H1 (cell line): ENCODE results near the gene KBTBD2. TPM values are rescaled to one million over a fixed set of nuclear protein-coding genes. Genes with fewer than 3 reads are reported as not detected.

ENCODE experiments used
- CTCF ChIA-PET: fragments of 300-600 bp; sonication (Branson Sonifier 250); formaldehyde crosslinking; loops from one replicate; lab custom pipeline; 2021; ENCODE audit not compliant: partially characterized antibody; lab: Charles Lee
- POLR2A ChIA-PET: fragments of 300-600 bp; sonication (Branson Sonifier 250); formaldehyde crosslinking; loops from one replicate; lab custom pipeline; 2021; ENCODE audit warnings: inconsistent platforms; ENCODE audit not compliant: partially characterized antibody; lab: Charles Lee
- DNase-seq, 2 experiments: peaks; one replicate each; pipeline versions ENCODE4 v3.0.0 to v3.0.0-alpha.2; 2010 to 2022; ENCODE audit warnings: low spot score in 2 of 2, low read depth in 1 of 2, mixed read lengths in 1 of 2
- FAIRE-seq: peaks from 2 replicates; lab custom pipeline; 2011; peaks lifted over from hg19 to GRCh38; lab: Jason Lieb, UNC
- H2AFZ ChIP-seq: 2 replicates; pipeline ENCODE4 v1.8.1; 2012; ENCODE audit warnings: low read length, inconsistent platforms
- H2AK5ac ChIP-seq: 2 replicates; pipeline ENCODE4 v1.6.1; 2013; ENCODE audit warnings: low read depth, low read length
- H2BK120ac ChIP-seq: replicated peaks from 2 replicates; pipeline ENCODE3; 2013; ENCODE audit warnings: low read depth, low read length, inconsistent platforms
- H2BK12ac ChIP-seq: 2 replicates; pipeline ENCODE4 v1.6.1; 2013; ENCODE audit warnings: low read depth, low read length
- H2BK15ac ChIP-seq: 2 replicates; pipeline ENCODE4 v1.6.1; 2013; ENCODE audit warnings: low read length
- H2BK20ac ChIP-seq: 2 replicates; pipeline ENCODE4 v1.6.1; 2013; ENCODE audit warnings: low read length
- H2BK5ac ChIP-seq: 2 replicates; pipeline ENCODE4 v1.6.1; 2013; ENCODE audit warnings: low read depth, low read length
- H3K14ac ChIP-seq: 2 replicates; pipeline ENCODE4 v1.6.1; 2013; ENCODE audit warnings: inconsistent platforms; ENCODE audit not compliant: insufficient read length
- H3K18ac ChIP-seq: 2 replicates; pipeline ENCODE4 v1.6.1; 2013; ENCODE audit warnings: low read length; ENCODE audit errors: extremely low read depth
- H3K23ac ChIP-seq: 2 replicates; pipeline ENCODE4 v1.6.1; 2013; ENCODE audit warnings: inconsistent platforms; ENCODE audit not compliant: insufficient read length
- H3K23me2 ChIP-seq: 2 replicates; pipeline ENCODE4 v1.6.1; 2013; ENCODE audit warnings: low read depth, low read length
- H3K27ac ChIP-seq: 2 replicates; pipeline ENCODE4 v1.6.1; 2011; ENCODE audit warnings: low read depth, low read length, inconsistent platforms
- H3K27me3 ChIP-seq, 4 experiments: replicated peaks in 1 of 4; 1 replicate in 1 of 4; 2 replicates in 3 of 4; pipeline versions ENCODE4 v1.6.1 to v1.8.1; 2011 to 2013; ENCODE audit warnings: low read length in 3 of 4, mild to moderate bottlenecking in 3 of 4, inconsistent platforms in 2 of 4, mixed read lengths in 2 of 4, moderate library complexity in 1 of 4; ENCODE audit not compliant: control insufficient read depth in 3 of 4, insufficient read depth in 3 of 4; ENCODE audit errors: extremely low read depth in 1 of 4
- H3K36me3 ChIP-seq, 4 experiments: 2 replicates each; pipeline versions ENCODE4 v1.6.1 to v1.8.1; 2011 to 2013; ENCODE audit warnings: mild to moderate bottlenecking in 4 of 4, low read length in 3 of 4, moderate library complexity in 2 of 4, control low read depth in 1 of 4, inconsistent platforms in 1 of 4; ENCODE audit not compliant: insufficient read depth in 4 of 4, control insufficient read depth in 2 of 4
- H3K4ac ChIP-seq: replicated peaks from 2 replicates; pipeline ENCODE3; 2013; ENCODE audit warnings: low read length, low read depth, mixed read lengths, inconsistent platforms; ENCODE audit not compliant: insufficient read length
- H3K4me1 ChIP-seq, 4 experiments: replicated peaks in 1 of 4; 1 replicate in 1 of 4; 2 replicates in 3 of 4; pipeline versions ENCODE4 v1.6.1 to v1.8.1; 2011 to 2013; ENCODE audit warnings: low read length in 3 of 4, inconsistent platforms in 2 of 4, mixed read lengths in 1 of 4; ENCODE audit not compliant: insufficient read depth in 4 of 4, control insufficient read depth in 3 of 4
- H3K4me2 ChIP-seq, 2 experiments: 2 replicates each; pipeline versions ENCODE4 v1.6.1 to v1.8.1; 2011 to 2013; ENCODE audit warnings: low read depth in 2 of 2, low read length in 2 of 2, control low read depth in 1 of 2, inconsistent platforms in 1 of 2, mild to moderate bottlenecking in 1 of 2; ENCODE audit not compliant: insufficient read depth in 1 of 2
- H3K4me3 ChIP-seq, 4 experiments: fragments of 200-600, 300-600 bp in 1 of 4; sonication (generic), shearing (Covaris generic), sonication (Bioruptor Twin) in 1 of 4; 2 replicates each; pipeline versions ENCODE4 v1.5.1 to v1.8.1; 2011 to 2016; ENCODE audit warnings: low read length in 4 of 4, low read depth in 3 of 4, control low read depth in 2 of 4, inconsistent platforms in 2 of 4, mild to moderate bottlenecking in 2 of 4, mixed read lengths in 1 of 4, moderate library complexity in 1 of 4; ENCODE audit not compliant: insufficient read depth in 2 of 4; ENCODE audit errors: extremely low read depth in 1 of 4
- H3K56ac ChIP-seq: replicated peaks from 2 replicates; pipeline ENCODE3; 2013; ENCODE audit warnings: low read depth, mild to moderate bottlenecking, mixed read lengths, low read length, inconsistent platforms; ENCODE audit not compliant: insufficient read length
- H3K79me1 ChIP-seq: 2 replicates; pipeline ENCODE4 v1.6.1; 2013; ENCODE audit warnings: low read depth, low read length, control low read depth
- H3K79me2 ChIP-seq, 2 experiments: 2 replicates each; pipeline versions ENCODE4 v1.6.1 to v1.8.1; 2012 to 2013; ENCODE audit warnings: low read length in 2 of 2, mild to moderate bottlenecking in 2 of 2, inconsistent platforms in 1 of 2; ENCODE audit not compliant: insufficient read depth in 2 of 2, control insufficient read depth in 1 of 2
- H3K9ac ChIP-seq, 4 experiments: replicated peaks in 1 of 4; 1 replicate in 1 of 4; 2 replicates in 3 of 4; pipeline versions ENCODE4 v1.6.1 to v1.8.1; 2011 to 2013; ENCODE audit warnings: low read depth in 3 of 4, low read length in 3 of 4, control low read depth in 2 of 4, mild to moderate bottlenecking in 2 of 4, moderate library complexity in 2 of 4, inconsistent platforms in 1 of 4; ENCODE audit errors: extremely low read depth in 1 of 4
- H3K9me3 ChIP-seq, 2 experiments: 2 replicates each; pipeline versions ENCODE4 v1.6.1 to v1.8.1; 2012 to 2013; ENCODE audit warnings: mild to moderate bottlenecking in 2 of 2, moderate library complexity in 2 of 2, control low read depth in 1 of 2, inconsistent platforms in 1 of 2, low read depth in 1 of 2, low read length in 1 of 2, mixed read lengths in 1 of 2; ENCODE audit not compliant: insufficient read depth in 2 of 2
- H4K20me1 ChIP-seq, 2 experiments: replicated peaks in 1 of 2; 2 replicates each; pipeline versions ENCODE3 to v1.8.1; 2011 to 2013; ENCODE audit warnings: inconsistent platforms in 2 of 2, low read length in 2 of 2, mild to moderate bottlenecking in 1 of 2; ENCODE audit not compliant: insufficient read depth in 2 of 2, control insufficient read depth in 1 of 2
- H4K5ac ChIP-seq: 2 replicates; pipeline ENCODE4 v1.6.1; 2013; ENCODE audit warnings: low read length, low read depth, mixed read lengths, inconsistent platforms; ENCODE audit not compliant: insufficient read length
- H4K8ac ChIP-seq: 2 replicates; pipeline ENCODE4 v1.8.0; 2013; ENCODE audit warnings: mild to moderate bottlenecking, moderate library complexity, low read length, inconsistent platforms; ENCODE audit not compliant: insufficient read depth; ENCODE audit errors: extremely low read depth
- H4K91ac ChIP-seq: replicated peaks from 2 replicates; pipeline ENCODE3; 2013; ENCODE audit warnings: low read length, mixed read lengths, inconsistent platforms; ENCODE audit not compliant: insufficient read length
- NRF1 ChIP-seq: IDR thresholded peaks from 2 replicates; pipeline ENCODE4 v1.6.1; 2011; ENCODE audit warnings: mild to moderate bottlenecking, low read depth, low read length, improper control_type of control experiment
- POU5F1 ChIP-seq: IDR thresholded peaks from 2 replicates; pipeline ENCODE4 v1.6.1; 2011; ENCODE audit warnings: low read depth, mild to moderate bottlenecking, low read length, moderate library complexity
- WGBS, 2 experiments: shearing (Covaris generic) in 1 of 2; methylation state at CpG; one replicate each; pipeline versions ENCODE4 v1.1.6 to v1.1.7; 2013 to 2015; ENCODE audit warnings: low lambda C conversion rate in 2 of 2, mixed read lengths in 2 of 2, inconsistent platforms in 1 of 2, low coverage in 1 of 2, missing lambda C conversion rate in 1 of 2; ENCODE audit not compliant: insufficient replicate concordance in 2 of 2, insufficient coverage in 1 of 2, insufficient read length in 1 of 2; ENCODE audit errors: extremely low coverage in 1 of 2, missing lambda C conversion rate in 1 of 2; 5-methylcytosine and 5-hydroxymethylcytosine counted together
- polyA plus RNA-seq, 7 experiments: library from polyadenylated mRNA; depleted of rRNA in 3 of 7; stranded (reverse) in 5 of 7; unstranded in 2 of 7; fragments of >200 nt in 5 of 7; fragments of 200-250 nt in 2 of 7; gene quantifications; 1 replicate in 5 of 7; 2 replicates in 1 of 7; 4 replicates in 1 of 7; pipeline versions ENCODE4 v1.2.1 to v1.2.3, GENCODE V29; 2011 to 2013; ENCODE audit warnings: missing spikeins in 2 of 7, mixed read lengths in 2 of 7
- total RNA-seq: library from RNA; stranded (reverse); fragmentation: NEBNext Ultra II Directional; extraction: Animal tissue kit (Norgen Biotek cat#: 25700); gene quantifications from 2 replicates; pipeline ENCODE4 v1.2.1, GENCODE V29; 2021

Gene KBTBD2
- total and polyA plus RNA-seq, 2 of the 8 experiments (the other 6 are each of a cell fraction or from before 2014, with no cell fraction given) = 13.1 to 25.7 TPM

DNA sequence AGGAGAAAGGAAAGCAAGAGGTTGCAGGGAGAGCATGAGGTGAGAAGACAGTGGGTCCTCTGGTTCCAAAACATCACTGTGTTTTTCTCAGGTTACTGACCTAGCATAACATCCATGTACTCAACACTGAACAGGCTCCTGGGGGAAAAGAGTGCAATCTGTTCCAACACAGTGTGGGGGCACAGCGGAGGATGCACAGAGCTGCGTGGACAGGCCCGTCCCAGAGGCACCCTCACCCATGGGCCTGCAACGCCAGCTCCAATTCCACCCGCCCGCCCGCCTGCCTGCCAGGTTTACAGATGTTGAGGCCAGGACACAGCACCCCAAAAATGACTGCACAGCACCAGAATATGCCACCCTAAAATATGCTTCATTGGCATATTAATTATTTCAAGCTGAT, 38.8 kb upstream of the KBTBD2 start:
- peaks cover 0 to 1% of the 10 kb centered on the region in 2 experiments for H4K20me1 ChIP-seq
- H4K91ac ChIP-seq = no peak overlapping the region
- H3K56ac ChIP-seq = no peak overlapping the region
- H2AK5ac ChIP-seq = no peak overlapping the region
- no peak overlapping the region for H2BK5ac ChIP-seq
- no peak overlapping the region for H3K23ac ChIP-seq
- no peaks in the 10 kb centered on the region for H3K9me3 ChIP-seq
- H3K4ac ChIP-seq = no peak overlapping the region
- H2AFZ ChIP-seq = no peak overlapping the region
- no peak overlapping the region for H3K14ac ChIP-seq
- H2BK120ac ChIP-seq = no peak overlapping the region
- no peak overlapping the region for H4K8ac ChIP-seq
- H2BK12ac ChIP-seq = no peak overlapping the region
- no peak overlapping the region for H4K5ac ChIP-seq
- ChIA-PET CTCF (interaction anchor here (1.3 to 1.5 kb wide), 2 partner anchors 84 to 161 kb away, joined by 3 to 5 read pairs; no protein-coding TSS in a partner anchor), POLR2A (interaction anchor here (0.5 kb wide), 1 partner anchor 9 kb away, joined by 4 read pairs; no protein-coding TSS in a partner anchor)
- no peak overlapping the region for H3K27ac ChIP-seq
- H3K9ac ChIP-seq = no peak overlapping the region
- H3K4me3 ChIP-seq = no peak overlapping the region
- WGBS, 2 experiments = 96% methylated on average over 7 of the region's 7 CpGs; no CpG with 5 or more reads in 1 of the 2 experiments
- peaks cover 0 to 28% (median 7%) of the 10 kb centered on the region in 4 experiments; a peak in 6 of 7 replicates for H3K27me3 ChIP-seq
- no peak overlapping the region for H3K4me2 ChIP-seq
- H3K36me3 ChIP-seq = no peaks in the 10 kb centered on the region
- no peak for DNase-seq
- no peak for FAIRE-seq
- no peaks in the 10 kb centered on the region for H3K79me2 ChIP-seq
- H3K4me1 ChIP-seq = no peaks in the 10 kb centered on the region
- TF ChIP-seq POU5F1 = no peak
- TF ChIP-seq NRF1 = no peak
- no peaks in the 10 kb centered on the region for H3K79me1 ChIP-seq
- no peak overlapping the region for H3K18ac ChIP-seq
- H2BK20ac ChIP-seq = no peak overlapping the region
- H3K23me2 ChIP-seq = no peaks in the 10 kb centered on the region
- no peak overlapping the region for H2BK15ac ChIP-seq
